GM12872 (cell line): Measurements from ENCODE around the gene PSME3IP1.

ENCODE experiments used
- CTCF ChIP-seq: IDR thresholded peaks from 3 replicates; pipeline ENCODE4 v1.5.1; 2011; ENCODE audit warnings: low read depth, mild to moderate bottlenecking, low read length, moderate library complexity; ENCODE audit not compliant: insufficient read depth

PSME3IP1 gene

DNA sequence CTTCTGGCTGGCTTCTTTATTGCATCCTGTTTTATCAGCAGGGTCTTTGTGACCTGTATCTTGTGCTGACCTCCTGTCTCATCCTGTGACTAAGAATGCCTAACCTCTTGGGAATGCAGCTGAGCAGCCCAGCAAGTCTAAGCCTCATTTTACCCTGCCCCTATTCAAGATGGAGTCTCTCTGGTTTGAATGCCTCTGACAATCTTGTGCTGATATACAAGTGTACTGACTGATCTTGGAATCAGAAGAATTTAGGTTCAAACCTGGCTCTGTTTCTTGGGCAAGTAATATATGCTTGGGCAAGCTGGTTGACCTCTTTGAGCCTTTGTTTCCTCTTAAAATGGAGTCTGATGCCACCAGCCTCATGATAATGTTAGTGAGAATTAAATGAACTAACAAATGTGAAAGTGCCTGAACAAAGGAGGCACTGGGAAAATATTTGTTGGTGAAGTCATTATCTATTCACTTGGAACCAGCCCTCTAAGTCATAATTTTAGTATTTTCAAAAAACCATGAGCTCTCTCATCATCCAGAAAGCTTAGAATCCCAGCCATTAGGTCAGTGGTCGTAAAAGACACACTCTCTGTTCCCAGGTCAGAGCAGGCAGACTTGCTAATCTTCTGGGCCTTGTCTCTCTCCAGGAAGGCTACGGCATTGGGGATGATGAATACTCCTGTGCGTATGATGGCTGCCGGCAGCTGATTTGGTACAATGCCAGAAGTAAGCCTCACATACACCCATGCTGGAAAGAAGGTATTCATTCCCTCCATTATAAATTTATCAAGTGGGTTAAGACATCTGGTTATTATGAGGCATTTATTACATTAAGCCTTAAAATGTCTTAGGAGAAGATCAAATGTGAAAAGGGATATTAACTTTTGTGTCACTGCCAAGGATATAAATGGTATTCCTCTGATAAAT lies 41.1 kb upstream of the PSME3IP1 start:
- TF ChIP-seq CTCF, result no peak

GRCh38 chr16:57225978-57226377 lies 40.1 kb upstream of the PSME3IP1 start:
- no peak for TF ChIP-seq CTCF

- no peak for TF ChIP-seq CTCF
These were observed 39.0 kb upstream of the PSME3IP1 start for GRCh38 chr16:57224651-57225335.

DNA sequence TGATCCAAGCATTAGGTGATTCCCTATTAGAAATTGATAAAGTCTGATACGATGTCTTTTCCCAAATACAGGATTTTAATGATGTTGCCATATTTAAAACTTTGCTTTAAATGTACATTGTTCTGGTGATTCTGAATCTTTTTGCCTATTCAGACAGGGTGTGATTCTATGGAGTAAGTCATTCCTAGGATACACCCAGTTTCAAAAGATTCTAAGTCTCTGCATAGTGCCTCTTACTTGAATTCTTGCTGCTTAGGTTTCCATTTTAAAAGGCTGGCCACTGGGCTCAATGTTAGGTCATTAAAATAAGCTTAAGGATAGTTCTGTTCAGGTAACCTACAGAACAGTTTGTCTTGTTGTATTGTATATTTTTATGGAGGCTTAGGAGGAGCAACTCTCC lies 37.2 kb upstream of the PSME3IP1 start:
- no peak for TF ChIP-seq CTCF

DNA sequence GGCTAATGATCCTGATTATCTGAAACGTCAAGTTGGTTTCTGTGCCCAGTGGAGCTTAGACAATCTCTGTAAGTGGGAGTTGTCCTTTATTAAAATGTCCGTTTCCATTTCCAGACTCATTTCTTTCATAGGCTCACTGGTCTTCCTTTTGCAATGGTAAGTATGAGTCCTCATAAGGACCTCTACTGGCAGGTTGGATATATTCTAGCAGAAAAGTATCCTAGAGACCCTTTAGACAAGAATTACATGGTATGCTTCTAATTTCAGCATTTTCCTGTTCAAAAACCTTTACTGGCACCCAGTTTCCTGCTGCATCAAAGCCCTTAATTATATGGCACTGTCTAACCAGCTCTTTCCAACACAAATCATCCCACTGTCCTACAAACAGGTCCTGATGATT lies 31.1 kb upstream of the PSME3IP1 start:
- no peak for TF ChIP-seq CTCF

DNA sequence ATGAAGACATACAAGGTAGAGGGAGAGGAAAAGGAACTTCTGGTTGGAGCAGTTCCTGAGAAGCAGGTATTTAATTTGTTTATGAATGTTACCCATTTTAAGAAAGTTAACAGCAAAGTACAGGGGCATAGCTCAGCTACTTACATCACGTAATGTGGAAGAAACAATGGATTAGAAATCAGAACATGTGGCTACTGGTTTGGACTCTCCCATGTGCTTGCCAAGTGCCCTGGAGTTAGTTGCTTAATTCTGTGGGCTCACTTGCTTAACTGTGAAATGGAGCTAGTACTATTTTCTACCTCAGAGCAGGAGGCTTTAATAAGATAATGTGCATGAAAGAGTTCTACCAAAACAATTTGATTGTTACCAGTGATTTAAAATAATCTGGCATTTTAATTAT lies 27.6 kb upstream of the PSME3IP1 start:
- no peak for TF ChIP-seq CTCF

- TF ChIP-seq CTCF, result no peak
These were observed 23.9 kb upstream of the PSME3IP1 start for GRCh38 chr16:57209780-57210179.
